Forelimb muscle (tissue), 1 donor: Measurements from ENCODE around the gene NCAPD3. TPM values are rescaled to one million over a fixed set of nuclear protein-coding genes. Genes with fewer than 3 reads are reported as not detected.

Experiments used
- DNase-seq: peaks from one replicate; pipeline ENCODE4 v3.0.0-alpha.2; 2013; ENCODE audit warnings: low read depth
- polyA plus RNA-seq: library from polyadenylated mRNA; unstranded; fragments of 120-200 nt; gene quantifications from one replicate; pipeline ENCODE4 v1.2.1, GENCODE V29; 2013; ENCODE audit not compliant: insufficient read length

NCAPD3 gene
- polyA plus RNA-seq, 1 donor: 13.3 TPM

DNA sequence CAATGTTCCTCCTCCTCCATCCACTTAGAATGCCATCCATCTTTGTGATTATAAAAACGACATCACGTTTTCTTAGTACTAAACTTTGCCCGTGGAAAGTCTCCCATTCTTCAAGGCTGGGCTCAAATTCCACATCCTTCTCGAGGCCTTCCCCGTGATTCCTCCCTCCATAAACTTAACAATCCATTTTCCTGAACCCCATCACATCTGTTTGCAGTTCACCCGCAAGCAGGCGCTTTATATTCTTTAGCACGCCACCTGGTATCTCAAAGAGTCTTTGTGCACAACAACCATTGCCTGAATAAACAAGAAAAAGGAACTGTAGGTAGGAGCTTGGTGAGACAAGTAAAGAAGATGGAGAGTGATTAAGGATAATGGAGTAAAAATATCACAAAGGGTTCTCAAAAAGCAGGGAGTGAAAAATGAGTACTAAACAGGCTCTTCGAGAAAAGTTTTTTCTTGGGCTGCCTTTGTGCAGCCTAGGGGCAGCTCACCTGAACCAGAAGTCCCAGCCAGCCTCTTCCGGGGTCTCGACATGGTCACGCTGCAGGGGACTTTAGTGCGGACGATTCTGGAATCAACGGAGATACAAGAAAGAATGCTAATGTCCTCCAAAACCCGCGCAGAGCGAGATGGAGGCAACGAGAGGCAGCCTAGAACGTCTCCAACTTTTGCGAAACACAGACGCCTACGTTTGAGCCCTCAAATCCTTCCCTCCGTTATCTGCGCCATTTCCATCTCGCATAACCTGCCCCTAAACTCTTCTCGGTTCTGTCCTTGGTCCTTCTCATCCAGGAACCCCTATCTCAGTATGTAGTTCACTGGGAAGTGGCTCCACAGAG lies 28.8 kb upstream of the NCAPD3 start:
- peak; percentile 8 for DNase-seq

DNA sequence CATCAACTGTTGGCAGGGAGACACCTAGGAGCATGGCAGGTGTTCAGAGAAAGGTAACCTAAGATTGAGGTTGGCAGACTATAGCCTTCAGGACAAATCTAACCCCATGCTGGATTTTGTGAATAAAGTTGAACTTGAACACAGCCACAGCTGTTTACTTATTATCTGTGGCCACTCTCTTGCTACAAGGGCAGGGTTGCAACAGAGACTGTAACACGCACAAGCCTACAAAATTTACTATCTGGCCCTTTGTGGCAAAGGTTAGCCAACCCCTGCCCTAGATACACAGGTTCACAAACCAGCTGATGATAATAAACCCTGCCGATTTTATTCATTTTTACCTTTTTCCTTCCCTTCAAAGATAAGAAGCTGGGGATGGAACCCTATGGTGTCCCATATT lies 26.9 kb upstream of the NCAPD3 start:
- DNase-seq: no peak

DNA sequence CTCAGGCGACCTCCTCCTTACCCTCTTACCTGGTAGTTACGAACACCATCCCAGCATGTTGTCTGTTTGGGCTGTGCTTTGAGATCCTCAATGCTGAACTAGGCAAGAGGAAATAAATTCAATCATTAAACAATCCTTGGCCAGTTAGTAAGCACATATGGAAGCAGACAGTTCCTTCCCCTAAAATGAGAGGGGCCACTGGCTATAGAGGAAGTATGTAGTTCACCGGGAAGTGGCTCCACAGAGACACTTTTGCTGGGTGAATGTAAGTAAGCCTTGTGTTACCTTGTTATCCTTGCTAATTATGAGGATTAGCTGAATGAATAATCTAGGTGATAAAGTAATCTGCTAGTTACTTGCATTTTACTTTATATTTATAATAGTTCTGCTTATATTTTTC lies 26.5 kb upstream of the NCAPD3 start:
- DNase-seq: no peak

DNA sequence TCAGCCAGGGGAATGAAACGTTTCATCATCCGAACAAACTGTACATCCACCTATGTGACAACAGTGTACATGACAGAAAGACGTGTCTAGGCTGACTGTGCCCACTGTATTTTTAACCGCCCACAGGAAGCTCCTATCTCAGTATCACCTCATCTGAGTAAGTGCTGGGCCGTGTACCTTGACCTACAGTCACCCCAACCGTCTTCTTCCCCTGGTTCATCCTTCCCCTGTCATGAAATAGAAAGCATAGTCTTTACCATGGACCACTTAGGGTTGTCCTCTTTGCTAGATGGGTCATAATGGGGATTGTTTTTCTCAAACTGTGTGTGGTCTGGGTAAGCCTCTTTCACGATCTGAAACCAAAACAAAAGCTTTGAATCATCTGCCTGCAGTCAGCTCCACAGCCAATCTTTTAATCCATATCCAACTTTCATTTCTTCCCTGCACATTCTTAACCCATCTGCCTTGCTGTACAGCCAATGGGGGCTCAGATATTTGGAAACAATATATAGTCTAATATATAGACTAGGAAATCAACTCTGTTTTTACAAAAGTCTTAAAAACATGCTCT lies 25.2 kb upstream of the NCAPD3 start:
- no peak for DNase-seq

DNA sequence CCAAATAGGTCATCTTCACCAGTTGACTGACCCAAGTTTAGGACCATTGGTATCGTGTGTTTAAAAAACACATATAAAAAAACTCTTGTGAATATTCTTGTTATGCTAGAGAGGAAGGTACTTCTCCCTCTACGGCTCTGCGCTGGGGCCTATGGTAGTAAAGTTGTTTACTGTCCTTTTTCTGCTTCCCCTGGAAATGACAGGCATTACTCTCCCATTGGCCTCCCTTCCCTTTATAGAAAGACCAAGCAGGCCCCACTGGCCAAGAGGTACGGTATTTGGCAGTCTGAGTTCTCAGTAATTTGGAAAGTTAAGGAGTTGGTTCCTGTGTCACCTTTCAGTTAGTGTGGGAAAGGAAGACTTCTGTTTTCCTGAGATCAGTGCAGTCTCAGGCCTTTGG lies 22.9 kb upstream of the NCAPD3 start:
- DNase-seq: no peak

DNA sequence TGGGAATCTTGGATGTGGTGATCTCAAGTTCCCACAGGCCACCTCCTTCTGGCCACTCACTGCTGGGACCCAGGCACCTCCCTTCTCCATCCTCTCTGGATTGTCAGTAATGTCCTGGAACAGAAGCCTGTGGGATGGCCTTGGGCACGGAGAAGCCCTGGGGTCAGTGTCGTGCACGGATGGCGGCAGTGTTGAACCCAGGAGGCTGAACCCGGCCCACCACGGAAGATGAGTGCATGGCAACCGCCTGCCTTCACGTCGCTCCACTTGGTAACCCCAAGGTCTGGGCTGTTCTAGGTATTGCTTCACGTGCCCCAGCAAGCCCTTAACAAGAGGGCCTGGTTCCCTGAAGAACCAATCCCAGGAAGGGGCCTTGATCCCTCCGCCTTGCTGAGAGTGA lies 22.3 kb upstream of the NCAPD3 start:
- no peak for DNase-seq

DNA sequence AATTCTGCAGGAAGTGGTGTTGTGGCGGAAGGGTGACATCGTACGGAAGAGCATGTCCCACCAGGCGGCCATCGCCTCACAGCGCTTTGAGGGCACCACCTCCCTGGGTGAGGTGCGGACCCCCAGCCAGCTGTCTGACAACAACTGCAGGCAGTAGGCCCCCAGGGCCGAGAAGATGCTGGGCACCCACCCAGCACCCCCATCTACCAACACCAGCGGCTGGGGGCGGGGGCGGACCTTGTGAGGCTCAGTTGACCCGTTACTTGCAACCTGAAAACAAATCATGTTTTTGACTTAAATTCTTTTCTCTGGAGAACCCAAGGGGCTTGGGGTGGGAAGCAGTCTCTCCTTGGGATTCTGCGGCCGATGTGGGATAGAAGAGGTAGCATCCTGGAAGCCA lies 21.7 kb upstream of the NCAPD3 start:
- no peak for DNase-seq

DNA sequence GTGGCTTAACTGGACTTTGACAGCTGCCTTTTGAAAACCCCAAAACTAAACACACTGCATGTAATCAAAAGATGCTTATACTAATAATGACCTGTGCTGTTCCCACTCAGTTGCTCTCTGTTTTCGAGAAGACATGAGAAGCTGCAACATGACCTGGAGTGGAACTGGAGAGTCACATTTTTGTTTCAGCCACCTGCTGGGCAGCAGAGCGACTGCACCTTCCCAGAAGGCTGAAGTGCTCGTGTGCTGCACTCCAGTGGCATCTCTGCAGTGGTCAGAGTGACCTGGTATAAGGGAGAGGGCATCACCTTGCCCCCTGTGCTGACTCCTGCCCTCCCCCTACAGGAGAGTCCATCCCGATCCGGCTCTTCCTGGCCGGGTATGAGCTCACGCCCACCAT lies 20.8 kb upstream of the NCAPD3 start:
- no peak for DNase-seq

DNA sequence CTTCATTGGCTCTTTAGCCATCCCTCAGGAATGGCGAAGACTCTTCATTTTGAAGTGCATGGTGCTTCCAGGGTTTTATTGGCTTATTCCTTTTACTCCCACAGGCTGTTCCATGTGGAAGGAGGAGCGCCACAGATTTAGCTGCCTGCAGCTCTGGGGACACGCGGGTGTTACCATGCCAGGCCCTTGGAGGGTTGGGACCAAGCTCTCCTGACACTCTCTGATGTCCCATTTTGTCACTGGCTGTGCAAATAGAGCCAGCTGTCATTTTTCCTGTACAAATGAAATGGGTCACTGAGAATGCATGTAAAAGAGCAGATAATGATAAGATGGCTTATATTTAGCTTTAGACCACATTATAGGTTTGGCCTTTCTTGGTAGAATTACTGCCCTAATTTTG lies 20.1 kb upstream of the NCAPD3 start:
- DNase-seq: no peak

DNA sequence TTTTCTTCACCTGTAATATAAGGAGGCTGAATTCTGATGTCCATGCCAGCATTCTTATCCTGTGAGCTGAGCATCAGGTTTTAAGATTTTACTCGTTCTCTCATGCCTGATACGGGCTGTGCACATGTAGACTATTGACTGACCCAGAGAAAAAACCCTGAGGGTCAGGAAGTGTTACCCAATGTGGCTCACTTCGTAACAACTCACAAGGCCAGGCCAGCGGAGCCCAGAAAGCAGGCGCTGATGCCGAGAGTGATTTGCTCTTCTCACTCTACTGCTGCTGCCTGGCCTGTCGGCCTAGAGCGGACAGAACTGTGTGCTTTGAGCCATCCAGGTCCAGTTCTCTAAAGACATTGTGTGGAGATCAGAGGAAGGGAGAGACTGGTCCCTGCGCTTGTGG lies 18.6 kb upstream of the NCAPD3 start:
- no peak for DNase-seq

DNA sequence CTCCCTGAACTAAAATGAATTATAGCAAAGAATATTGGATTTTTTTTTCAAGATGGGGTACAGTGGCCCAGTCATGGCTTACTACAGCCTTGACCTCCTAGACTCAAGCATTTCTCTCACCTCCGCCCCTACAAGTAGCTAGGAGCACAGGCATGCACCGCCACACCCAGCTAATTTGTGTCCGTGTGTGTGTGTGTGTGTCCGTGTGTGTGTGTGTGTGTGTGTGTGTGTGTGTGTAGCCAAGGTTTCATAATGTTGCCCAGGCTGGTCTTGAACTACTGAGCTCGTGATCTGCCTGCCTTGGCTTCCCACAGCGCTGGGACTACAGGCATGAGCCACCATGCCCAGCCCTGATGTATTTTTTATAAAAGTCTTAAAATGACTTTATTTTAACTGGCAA lies 16.8 kb upstream of the NCAPD3 start:
- no peak for DNase-seq

DNA sequence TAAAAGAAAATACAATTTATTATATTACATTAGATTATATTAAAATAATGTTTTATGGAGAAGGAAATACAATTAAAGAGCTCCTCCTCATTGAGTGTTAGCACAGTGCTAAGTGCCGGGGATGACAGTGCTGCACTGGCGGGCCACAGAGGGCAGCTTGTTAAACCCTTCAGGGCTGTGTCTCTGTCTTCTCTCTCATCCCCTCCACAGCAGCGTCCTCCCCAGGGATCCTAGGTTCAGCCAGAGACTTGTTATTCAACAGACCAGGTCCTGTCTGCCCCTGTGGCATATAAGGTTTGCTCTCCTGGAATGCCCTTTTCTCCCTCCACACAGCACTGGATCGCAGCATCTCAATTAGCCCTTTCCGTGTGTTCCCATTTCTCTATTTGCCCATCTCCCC lies 15.2 kb upstream of the NCAPD3 start:
- no peak for DNase-seq

DNA sequence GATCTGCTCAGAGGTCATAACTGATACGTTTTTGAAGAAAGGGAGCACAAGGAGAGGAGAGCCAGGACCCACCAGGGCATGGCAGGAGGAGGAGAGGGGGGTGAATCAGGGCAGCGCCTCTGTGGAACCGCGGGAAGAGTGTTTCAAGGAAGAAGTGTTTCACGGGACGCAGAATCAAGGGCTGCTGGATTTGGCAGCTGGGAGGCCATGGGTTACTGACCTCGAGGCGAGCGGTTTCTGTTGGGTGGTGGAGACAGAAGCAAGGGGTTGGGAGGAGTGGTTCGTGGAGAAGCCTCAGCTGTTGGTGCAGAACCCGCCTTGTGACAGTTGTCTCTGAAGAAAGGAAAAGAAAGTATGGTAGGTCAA lies 13.8 kb upstream of the NCAPD3 start:
- DNase-seq: no peak

DNA sequence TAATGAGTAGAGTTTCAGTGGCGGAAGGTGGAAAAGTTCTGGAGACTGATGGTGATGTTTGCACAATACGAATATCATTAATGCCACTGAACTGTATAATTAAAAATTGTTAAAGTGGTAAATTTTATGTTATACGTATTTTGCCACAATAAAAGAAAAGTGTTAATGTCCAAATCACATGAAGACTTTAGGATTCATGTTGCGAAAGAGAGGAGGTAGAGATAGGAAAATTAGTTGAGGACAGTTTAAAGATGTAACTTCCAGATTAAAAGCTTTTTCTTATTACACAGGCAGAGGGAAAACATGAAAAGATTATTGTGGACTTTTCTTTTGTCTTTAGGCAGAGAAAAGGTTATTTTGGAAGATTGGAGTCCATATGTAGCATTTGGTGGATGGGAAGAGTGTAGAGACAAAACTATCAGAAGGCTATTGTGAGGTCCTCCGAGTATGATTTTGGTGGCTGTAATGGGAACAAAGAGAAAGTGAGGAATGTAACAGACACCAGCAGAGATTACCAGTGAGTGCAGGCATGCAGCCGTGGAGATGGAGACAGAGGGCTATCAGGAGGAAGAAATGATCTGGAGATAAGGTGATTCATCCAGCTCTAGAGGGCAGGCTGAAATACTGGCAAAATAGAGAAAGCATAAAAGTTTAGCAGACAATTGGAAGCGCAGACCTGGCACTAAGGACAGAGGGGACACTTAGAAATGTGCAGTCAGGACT lies 13.2 kb upstream of the NCAPD3 start:
- DNase-seq: no peak

DNA sequence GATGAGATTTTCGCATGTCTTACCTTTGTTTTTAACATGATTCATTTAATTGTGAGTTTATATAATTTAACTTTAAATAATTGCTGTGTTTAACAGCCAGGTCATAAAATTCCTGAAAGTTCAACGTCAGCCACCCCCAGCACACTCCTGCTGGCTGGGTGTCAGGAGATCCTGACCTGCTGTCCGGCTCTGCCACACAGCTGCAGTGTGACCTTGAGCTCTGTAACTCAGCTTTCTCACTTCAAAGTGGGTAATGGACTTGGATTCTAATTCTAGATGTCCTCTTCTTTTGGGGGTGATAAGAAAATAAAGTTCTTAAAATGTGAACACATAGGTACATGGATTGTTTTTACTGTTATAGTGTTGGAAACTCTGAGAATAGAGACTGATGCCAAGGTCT lies 11.6 kb upstream of the NCAPD3 start:
- DNase-seq: no peak

DNA sequence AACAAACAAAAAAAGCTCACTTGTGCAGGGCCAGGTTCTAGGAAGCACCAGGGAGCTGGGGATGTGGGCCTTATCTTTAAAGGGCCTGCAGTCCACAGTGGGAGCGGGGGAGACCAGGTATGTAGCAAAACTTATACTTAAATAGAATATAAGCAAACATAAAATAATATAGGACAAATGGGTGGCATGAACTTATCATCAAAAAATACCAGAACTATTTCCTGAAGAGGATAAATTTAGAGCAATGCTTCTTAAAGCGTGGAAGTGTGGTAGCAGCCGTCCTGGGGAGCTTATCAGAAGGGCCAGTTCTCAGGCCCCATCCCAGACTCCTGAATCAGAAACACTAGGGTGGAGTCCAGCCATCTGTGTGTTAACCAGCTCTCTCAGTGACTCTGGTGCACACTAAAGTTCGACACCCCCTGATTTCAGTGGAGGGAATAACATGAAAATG lies 10.0 kb upstream of the NCAPD3 start:
- no peak for DNase-seq

DNA sequence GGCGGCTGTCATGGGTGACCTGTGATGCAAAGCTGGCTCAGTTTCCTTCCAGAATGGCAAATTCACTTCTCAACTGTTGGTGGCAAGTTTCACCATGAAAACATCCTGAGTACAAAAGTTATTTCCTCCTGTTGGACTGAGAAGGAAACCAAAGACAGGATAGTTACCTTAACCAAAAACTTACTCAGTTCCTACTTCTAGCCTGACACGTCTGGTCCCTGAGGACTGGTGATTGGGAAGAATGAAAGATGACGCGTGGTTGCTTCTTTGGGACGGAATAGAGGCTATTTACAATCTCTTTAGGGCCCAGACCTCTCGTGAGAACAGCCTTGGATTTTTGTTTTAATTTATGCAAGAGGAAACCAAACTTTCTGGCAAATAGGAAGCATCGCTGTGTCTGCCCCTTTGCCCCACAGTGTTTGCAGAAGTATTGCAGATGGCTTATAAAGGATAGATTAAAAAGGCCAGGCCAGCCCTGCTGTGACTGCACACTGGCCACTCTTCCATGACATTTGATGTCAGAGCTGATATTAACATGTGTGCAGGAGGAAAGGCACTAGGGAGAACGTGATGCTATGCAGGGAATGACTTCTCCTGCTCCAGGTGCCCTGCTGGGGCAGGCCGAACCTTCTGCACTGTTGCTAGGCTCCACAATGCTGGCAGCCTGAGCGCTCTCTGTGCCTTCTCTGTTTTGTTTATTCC lies 8.3 kb upstream of the NCAPD3 start:
- DNase-seq: no peak

DNA sequence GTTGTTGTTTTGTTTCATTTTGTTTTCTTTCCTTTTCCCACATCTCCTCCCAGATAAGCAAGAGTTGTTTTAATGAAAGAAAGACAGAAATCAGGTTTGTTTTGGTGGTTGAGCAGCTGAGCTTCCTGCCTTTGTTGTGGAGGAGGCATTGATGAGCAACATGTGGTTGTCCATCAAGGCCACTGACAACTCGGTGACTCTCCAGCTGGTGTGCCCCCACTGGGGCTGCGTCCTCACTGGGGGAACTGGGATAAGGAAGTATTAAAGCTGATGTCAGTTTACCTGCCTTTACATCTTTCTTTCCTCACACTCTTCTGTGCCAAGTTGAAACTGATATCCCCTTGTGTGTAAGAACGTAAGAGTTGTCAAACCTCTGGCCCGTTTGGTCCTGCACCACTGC lies 6.6 kb upstream of the NCAPD3 start:
- DNase-seq: no peak

DNA sequence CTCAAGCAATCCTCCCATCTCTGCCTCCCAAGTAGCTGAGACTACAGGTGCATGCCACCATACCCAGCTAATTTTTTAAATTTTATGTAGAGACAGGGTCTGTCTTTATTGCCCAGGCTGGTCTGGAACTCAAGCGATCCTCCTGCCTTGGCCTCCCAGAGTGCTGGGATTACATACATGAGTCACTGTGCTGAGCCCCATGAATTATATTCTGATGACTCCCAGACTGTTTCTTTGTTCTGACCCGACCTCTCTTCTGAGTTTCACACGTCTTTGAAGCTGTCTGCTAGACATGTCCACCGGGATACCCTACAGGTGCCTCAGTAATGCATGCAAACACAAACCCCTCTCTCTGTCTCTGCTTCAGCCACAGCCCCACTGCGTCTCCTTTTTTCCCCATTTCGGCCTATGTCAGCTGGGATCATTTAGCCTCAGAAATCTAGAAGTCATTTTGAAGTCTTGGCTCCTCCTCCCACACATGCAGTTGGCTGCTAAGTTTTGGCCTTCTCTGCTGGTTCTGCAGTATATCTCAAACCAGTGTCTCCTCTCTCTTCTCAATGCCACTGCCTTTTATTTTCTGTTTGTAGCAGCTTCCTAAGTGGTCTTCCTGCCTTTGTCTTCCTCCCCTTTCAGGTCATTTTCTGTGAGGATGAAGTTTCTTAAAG lies 5.5 kb upstream of the NCAPD3 start:
- DNase-seq: no peak

DNA sequence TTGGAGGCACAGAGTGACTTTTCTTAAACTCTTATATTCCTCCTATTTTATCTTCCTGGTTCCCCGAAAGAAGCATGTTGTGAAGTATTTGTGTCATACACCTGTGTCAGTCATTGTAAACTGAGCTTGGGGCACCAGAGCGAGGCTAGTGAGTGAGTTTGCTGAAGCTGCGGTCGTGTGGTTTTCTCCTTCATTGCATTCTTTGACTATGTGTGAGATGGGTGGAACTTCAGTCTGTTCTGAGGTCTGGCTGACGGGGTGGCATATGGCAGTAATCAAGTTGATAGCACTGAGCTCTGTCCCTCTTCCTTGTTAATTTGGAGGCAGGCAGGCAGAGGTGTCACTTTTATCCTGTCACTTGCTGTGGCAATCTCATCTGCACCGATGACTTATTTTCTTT lies 4.9 kb upstream of the NCAPD3 start:
- DNase-seq: no peak

DNA sequence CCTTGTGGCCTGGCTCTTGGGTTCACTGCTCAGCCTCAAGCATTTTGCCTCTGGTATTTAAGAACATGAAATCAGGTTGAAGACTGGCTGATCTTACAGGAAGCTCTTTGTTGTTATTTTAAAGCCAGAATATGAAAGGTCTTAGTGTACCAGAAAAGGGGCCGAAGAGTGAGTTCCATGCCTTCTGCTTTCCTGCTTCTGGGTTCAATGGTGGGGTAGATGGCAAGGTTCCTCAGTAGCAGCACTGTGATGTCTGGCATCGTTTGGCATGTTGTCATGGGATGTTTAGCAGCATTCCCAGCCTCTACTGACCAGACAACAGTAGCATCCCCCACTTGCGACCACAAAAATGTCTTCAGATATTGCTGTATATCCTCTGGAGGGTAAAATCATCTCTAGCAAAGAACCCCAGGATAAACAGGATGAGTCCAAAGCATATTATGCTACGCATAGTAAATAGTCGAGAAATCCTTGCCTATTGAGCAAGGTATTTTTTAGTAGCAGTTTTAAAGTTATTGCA lies 3.1 kb upstream of the NCAPD3 start:
- DNase-seq: no peak
